Neural cell (in vitro differentiated cells): Measurements from ENCODE around the gene MYOG. TPM values are rescaled to one million over a fixed set of nuclear protein-coding genes. Genes with fewer than 3 reads are reported as not detected.

Experiments
- H2AFZ ChIP-seq: fragments of 200-600, 300-800 bp; sonication (generic), shearing (Covaris generic); 2 replicates; pipeline ENCODE4 v1.6.0; 2014; ENCODE audit warnings: low read depth, mild to moderate bottlenecking, antibody characterized with exemption, low read length, moderate library complexity
- H3F3A ChIP-seq: fragments of 200-600 bp; shearing (Covaris generic); 2 replicates; pipeline ENCODE4 v1.6.1; 2016; ENCODE audit warnings: mild to moderate bottlenecking, moderate library complexity, mixed read lengths, antibody characterized with exemption, low read length; ENCODE audit not compliant: insufficient read depth, poor library complexity, severe bottlenecking
- H3K27ac ChIP-seq: fragments of 200-600, 300-800 bp; sonication (generic), shearing (Covaris generic); 2 replicates; pipeline ENCODE4 v1.5.1; 2014; ENCODE audit warnings: mild to moderate bottlenecking, low read length, moderate library complexity
- H3K27me3 ChIP-seq: fragments of 300-800, 200-600 bp; sonication (generic), shearing (Covaris generic); 2 replicates; pipeline ENCODE4 v1.6.0; 2014; ENCODE audit warnings: mild to moderate bottlenecking, low read depth, low read length, moderate library complexity; ENCODE audit not compliant: insufficient read depth
- H3K36me3 ChIP-seq: fragments of 300-800, 200-600 bp; sonication (generic), shearing (Covaris generic); 2 replicates; pipeline ENCODE4 v1.5.1; 2014; ENCODE audit warnings: mild to moderate bottlenecking, antibody characterized with exemption, low read length, moderate library complexity; ENCODE audit not compliant: insufficient read depth
- H3K4me2 ChIP-seq: fragments of 300-800, 200-600 bp; sonication (generic), shearing (Covaris generic); 2 replicates; pipeline ENCODE4 v1.6.0; 2014; ENCODE audit warnings: mild to moderate bottlenecking, low read length
- H3K4me3 ChIP-seq: fragments of 300-800, 200-600 bp; sonication (generic), shearing (Covaris generic); 2 replicates; pipeline ENCODE4 v1.5.1; 2014; ENCODE audit warnings: mild to moderate bottlenecking, low read length, moderate library complexity
- H3K79me2 ChIP-seq: fragments of 200-600 bp; shearing (Covaris generic); replicated peaks from 2 replicates; pipeline ENCODE4 v1.6.0; 2014; ENCODE audit warnings: mild to moderate bottlenecking, low read length, moderate library complexity; ENCODE audit not compliant: insufficient read depth
- H3K9ac ChIP-seq: fragments of 300-800, 200-600 bp; sonication (generic), shearing (Covaris generic); 2 replicates; pipeline ENCODE4 v1.6.1; 2016; ENCODE audit warnings: mild to moderate bottlenecking, low read length, mixed read lengths
- H3K9me2 ChIP-seq: fragments of 200-600 bp; shearing (Covaris generic); 2 replicates; pipeline ENCODE4 v1.6.1; 2016; ENCODE audit warnings: mild to moderate bottlenecking, low read length, mixed read lengths; ENCODE audit not compliant: insufficient read depth
- H3K9me3 ChIP-seq: fragments of 200-600, 300-800 bp; sonication (generic), shearing (Covaris generic); 2 replicates; pipeline ENCODE4 v1.6.1; 2016; ENCODE audit warnings: mild to moderate bottlenecking, mixed run types, low read length, moderate library complexity, mixed read lengths
- H4K20me1 ChIP-seq: fragments of 200-600 bp; shearing (Covaris generic); 2 replicates; pipeline ENCODE4 v1.6.1; 2016; ENCODE audit warnings: mild to moderate bottlenecking, mixed run types; ENCODE audit not compliant: insufficient read depth
- CTCF ChIP-seq: fragments of 450-650 bp; IDR thresholded peaks from 2 replicates; pipeline ENCODE4 v1.5.1; 2014; ENCODE audit warnings: antibody characterized with exemption, mild to moderate bottlenecking, moderate library complexity; ENCODE audit not compliant: poor library complexity, severe bottlenecking
- EP300 ChIP-seq: fragments of 450-650 bp; conservative IDR thresholded peaks from 2 replicates; pipeline ENCODE4 v1.6.1; 2014; ENCODE audit warnings: antibody characterized with exemption, mild to moderate bottlenecking, moderate library complexity; ENCODE audit not compliant: poor library complexity, severe bottlenecking
- EZH2 ChIP-seq: fragments of 200-600, 300-800 bp; shearing (Covaris generic), sonication (generic); IDR thresholded peaks from 2 replicates; pipeline ENCODE4 v1.6.1; 2014; ENCODE audit warnings: antibody characterized with exemption, low read length, borderline replicate concordance, mild to moderate bottlenecking; ENCODE audit not compliant: insufficient read depth, poor library complexity, severe bottlenecking
- MXI1 ChIP-seq: fragments of 450-650 bp; conservative IDR thresholded peaks from 2 replicates; pipeline ENCODE4 v1.6.1; 2014; ENCODE audit warnings: antibody characterized with exemption, mild to moderate bottlenecking; ENCODE audit not compliant: poor library complexity, severe bottlenecking
- POLR2AphosphoS5 ChIP-seq: IDR thresholded peaks from 2 replicates; pipeline ENCODE4 v1.6.1; 2012
- RAD21 ChIP-seq: fragments of 450-650 bp; conservative IDR thresholded peaks from 2 replicates; pipeline ENCODE4 v1.6.1; 2014; ENCODE audit warnings: antibody characterized with exemption, mild to moderate bottlenecking, moderate library complexity
- REST ChIP-seq: IDR thresholded peaks from 2 replicates; pipeline ENCODE4 v1.6.1; 2012; ENCODE audit warnings: borderline replicate concordance
- SMC3 ChIP-seq: fragments of 450-650 bp; conservative IDR thresholded peaks from 2 replicates; pipeline ENCODE4 v1.6.1; 2014; ENCODE audit warnings: antibody characterized with exemption, mild to moderate bottlenecking, moderate library complexity; ENCODE audit not compliant: poor library complexity
- TAF1 ChIP-seq: IDR thresholded peaks from 2 replicates; pipeline ENCODE4 v1.6.1; 2012; ENCODE audit warnings: low read depth
- polyA plus RNA-seq: library from polyadenylated mRNA; depleted of rRNA; stranded (reverse); fragments of >200 nt; gene quantifications from 2 replicates; pipeline ENCODE4 v1.2.3, GENCODE V29; 2014

MYOG gene
- polyA plus RNA-seq, 1 donor from 2014 or later, result not detected

GRCh38 chr1:203034422-203035110 is 51.2 kb downstream of the MYOG start:
- H3F3A ChIP-seq, result no peaks in the 10 kb centered on the region
- H3K4me3 ChIP-seq, result no peak overlapping the region
- H3K9me2 ChIP-seq, result no peaks in the 10 kb centered on the region
- no peak overlapping the region for H3K4me2 ChIP-seq
- H4K20me1 ChIP-seq, result no peaks in the 10 kb centered on the region
- no peak overlapping the region for H3K27ac ChIP-seq
- H2AFZ ChIP-seq, result no peak overlapping the region
- no peaks in the 10 kb centered on the region for H3K36me3 ChIP-seq
- H3K27me3 ChIP-seq, result no peaks in the 10 kb centered on the region
- no peak overlapping the region for H3K9ac ChIP-seq
- no peaks in the 10 kb centered on the region for H3K9me3 ChIP-seq
- TF ChIP-seq CTCF (no peak), POLR2AphosphoS5 (no peak), EZH2 (no peak), TAF1 (no peak), REST (no peak), RAD21 (no peak), EP300 (no peak)
- no peaks in the 10 kb centered on the region for H3K79me2 ChIP-seq

- no peaks in the 10 kb centered on the region for H3K9me2 ChIP-seq
- no peak overlapping the region for H3K9ac ChIP-seq
- no peak overlapping the region for H3K27ac ChIP-seq
- no peaks in the 10 kb centered on the region for H3K9me3 ChIP-seq
- no peaks in the 10 kb centered on the region for H3K36me3 ChIP-seq
- H2AFZ ChIP-seq, result no peak overlapping the region
- H3K27me3 ChIP-seq, result no peaks in the 10 kb centered on the region
- H3K79me2 ChIP-seq, result no peaks in the 10 kb centered on the region
- H3F3A ChIP-seq, result no peaks in the 10 kb centered on the region
- no peaks in the 10 kb centered on the region for H4K20me1 ChIP-seq
- H3K4me2 ChIP-seq, result no peak overlapping the region
- TF ChIP-seq POLR2AphosphoS5 (no peak), CTCF (no peak), SMC3 (no peak), MXI1 (no peak), EZH2 (no peak), REST (no peak), EP300 (no peak), RAD21 (no peak), TAF1 (no peak)
- H3K4me3 ChIP-seq, result no peak overlapping the region
Measured at GRCh38 chr1:203033917-203034316, 51.9 kb downstream of the MYOG start.
